PFSK-1 (cell line): ENCODE results near the gene ZP2.

Experiments used
- FOXP2 ChIP-seq: optimal IDR thresholded peaks from 2 replicates; pipeline ENCODE3; 2011; ENCODE audit warnings: borderline replicate concordance, control low read depth, inconsistent platforms; ENCODE audit not compliant: insufficient read depth; ENCODE audit errors: extremely low read length, extremely low read depth
- POLR2AphosphoS5 ChIP-seq: IDR thresholded peaks from 2 replicates; pipeline ENCODE4 v1.6.1; 2012; ENCODE audit warnings: low read depth, mild to moderate bottlenecking, control low read depth, low read length, moderate library complexity
- REST ChIP-seq, 2 experiments: IDR thresholded peaks; 2 replicates each; pipeline versions ENCODE4 v1.6.1 to v1.8.0; 2011 to 2012; ENCODE audit warnings: low read depth in 2 of 2, low read length in 2 of 2, control low read depth in 1 of 2, inconsistent platforms in 1 of 2, mild to moderate bottlenecking in 1 of 2, moderate library complexity in 1 of 2; ENCODE audit not compliant: insufficient read depth in 1 of 2
- SIN3A ChIP-seq: IDR thresholded peaks from 2 replicates; pipeline ENCODE4 v1.6.1; 2012; ENCODE audit warnings: mild to moderate bottlenecking, low read length, moderate library complexity, borderline replicate concordance; ENCODE audit not compliant: insufficient read depth
- TAF1 ChIP-seq: IDR thresholded peaks from 2 replicates; pipeline ENCODE4 v1.6.1; 2012; ENCODE audit warnings: low read length, control low read depth, borderline replicate concordance; ENCODE audit not compliant: insufficient read depth

- no peak for TF ChIP-seq SIN3A
- no peak for TF ChIP-seq POLR2AphosphoS5
- no peak for TF ChIP-seq TAF1
- no peak for TF ChIP-seq REST (IDR thresholded peaks at IDR 0.05; ENCODE audit: insufficient read depth in 1 of 2, low read depth in 2 of 2, low read length in 2 of 2)
- no peak for TF ChIP-seq FOXP2
Measured at GRCh38 chr16:21205303-21205702, 6.1 kb downstream of the ZP2 start.
